ENCODE measurements around the gene ANKRD34A. TPM values are rescaled to one million over a fixed set of nuclear protein-coding genes. Genes with fewer than 3 reads are reported as not detected.

Gene ANKRD34A
- total and polyA plus RNA-seq, 2 of the 13 experiments (the other 11 are each of a cell fraction or from before 2014, with no cell fraction given), result 0.05 to 0.07 TPM

GRCh38 chr1:145918144-145918991 is 46.0 kb downstream of the ANKRD34A start, which contains the start of gene PEX11B (continued):
- TF ChIP-seq ZNF770 (CRISPR knock-in tag; IDR thresholded peaks at IDR 0.05) (peak; percentile 44), ZNF496 (CRISPR knock-in tag; IDR thresholded peaks at IDR 0.05; ENCODE audit: insufficient replicate concordance) (no peak), ZSCAN25 (CRISPR knock-in tag; IDR thresholded peaks at IDR 0.05) (peak; percentile 31; the same call in 1 of the 2 replicates), ZNF317 (CRISPR knock-in tag; IDR thresholded peaks at IDR 0.05) (no peak; the same call in 1 of the 2 replicates), TEF (CRISPR knock-in tag; IDR thresholded peaks at IDR 0.05) (0 out of 2 replicates have a peak, but pooled peaks have one; percentile 13), SNAI1 (CRISPR knock-in tag; IDR thresholded peaks at IDR 0.05; ENCODE audit: borderline replicate concordance) (0 out of 2 replicates have a peak, but pooled peaks have one; percentile 40), ZNF788 (CRISPR knock-in tag; IDR thresholded peaks at IDR 0.05; ENCODE audit: borderline replicate concordance) (peak; percentile 14; the same call in 1 of the 2 replicates), CEBPZ (IDR thresholded peaks at IDR 0.05; ENCODE audit: low read length) (no peak), HOXD1 (CRISPR knock-in tag; IDR thresholded peaks at IDR 0.05) (no peak), KDM2A (CRISPR knock-in tag; IDR thresholded peaks at IDR 0.05; ENCODE audit: borderline replicate concordance, low read depth) (peak; percentile 78), ZNF207 (IDR thresholded peaks at IDR 0.05; ENCODE audit: borderline replicate concordance) (no peak), SSRP1 (CRISPR knock-in tag; IDR thresholded peaks at IDR 0.05) (0 out of 2 replicates have a peak, but pooled peaks have one; percentile 16), ZNF292 (CRISPR knock-in tag; IDR thresholded peaks at IDR 0.05; ENCODE audit: borderline replicate concordance, low read depth) (no peak; the same call in 1 of the 2 replicates), REPIN1 (CRISPR knock-in tag; IDR thresholded peaks at IDR 0.05; ENCODE audit: borderline replicate concordance, low read depth) (0 out of 2 replicates have a peak, but pooled peaks have one; percentile 7), RFXANK (CRISPR knock-in tag; IDR thresholded peaks at IDR 0.05) (no peak), RERE (CRISPR knock-in tag; IDR thresholded peaks at IDR 0.05; ENCODE audit: low read depth) (no peak), ZFX (CRISPR knock-in tag; IDR thresholded peaks at IDR 0.05; ENCODE audit: low read depth) (peak; percentile 82)
